ENCODE data around the gene PER3. TPM values are rescaled to one million over a fixed set of nuclear protein-coding genes. Genes with fewer than 3 reads are reported as not detected.

PER3 gene
- total RNA-seq, 1 experiment from 2014 or later: 9.0 TPM

DNA sequence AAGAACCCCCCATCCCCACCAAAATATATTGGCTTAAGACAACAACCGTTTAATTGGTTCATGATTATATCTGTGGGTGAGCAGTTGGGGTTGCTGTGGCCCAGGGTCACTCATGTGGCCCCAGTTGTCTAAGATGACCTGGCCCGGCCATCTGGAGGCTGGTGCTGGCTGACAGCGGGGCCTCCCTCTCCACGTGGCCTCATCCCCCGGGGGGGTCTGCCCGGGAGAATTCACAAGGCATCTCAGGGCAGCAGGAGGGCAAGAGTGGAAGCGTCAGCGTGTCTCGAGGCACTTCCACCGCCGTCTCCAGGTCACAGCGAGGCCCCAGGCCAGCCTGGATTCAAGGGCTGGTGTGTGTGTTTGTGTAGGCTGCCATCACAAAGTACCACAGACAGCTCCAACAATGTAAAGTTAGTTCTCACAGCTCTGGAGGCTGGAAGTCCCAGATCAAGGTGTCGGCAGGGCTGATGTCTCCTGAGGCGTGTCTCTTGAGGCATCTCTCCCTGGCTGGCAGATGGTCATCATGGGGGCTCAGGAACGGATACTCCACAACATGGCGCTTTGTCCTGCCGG, 79.8 kb downstream of the PER3 start:
- Histone ChIP-seq H3K56ac (ENCODE audit: insufficient read length, low read depth, low read length) (no peak overlapping the region), H3K23ac (ENCODE audit: insufficient read length, low read depth, low read length) (no peak overlapping the region), H3K27ac (ENCODE audit: insufficient read length, low read depth, low read length) (no peak overlapping the region), H3K9me3 (ENCODE audit: control insufficient read depth, low read depth, low read length) (no peaks in the 10 kb centered on the region), H3K4me1 (ENCODE audit: insufficient read depth, low read length) (no peaks in the 10 kb centered on the region), H3T11ph (ENCODE audit: low read length) (no peak overlapping the region), H2BK5ac (ENCODE audit: insufficient read length, low read length) (no peak overlapping the region), H4K20me1 (ENCODE audit: control insufficient read depth, insufficient read depth, insufficient read length) (no peaks in the 10 kb centered on the region), H2BK12ac (ENCODE audit: insufficient read length, low read depth, low read length) (no peak overlapping the region), H2AK5ac (ENCODE audit: insufficient read length, low read length) (no peak overlapping the region), H2BK20ac (ENCODE audit: low read depth, low read length, poor library complexity, severe bottlenecking) (no peak overlapping the region), H3K27me3 (ENCODE audit: insufficient read depth, low read length) (no peaks in the 10 kb centered on the region), H3K79me2 (ENCODE audit: insufficient read depth, low read length) (no peaks in the 10 kb centered on the region), H3K18ac (ENCODE audit: insufficient read length, low read depth, low read length) (no peak overlapping the region), H3K79me1 (ENCODE audit: insufficient read depth, low read depth, low read length, poor library complexity, severe bottlenecking) (no peaks in the 10 kb centered on the region), H4K5ac (ENCODE audit: insufficient read length, low read depth, low read length) (no peak overlapping the region), H4K91ac (ENCODE audit: insufficient read length, low read depth, low read length) (no peak overlapping the region), H3K9ac (ENCODE audit: extremely low read depth, insufficient read length, low read length) (no peak overlapping the region), H3K4me2 (ENCODE audit: insufficient read depth, insufficient read length, low read length) (no peak overlapping the region), H3K23me2 (ENCODE audit: insufficient read length, low read depth, low read length, poor library complexity, severe bottlenecking) (no peaks in the 10 kb centered on the region), H2BK15ac (ENCODE audit: low read depth, low read length) (no peak overlapping the region), H3K4ac (ENCODE audit: low read depth, low read length) (no peak overlapping the region), H3K14ac (ENCODE audit: insufficient read depth, low read length) (no peak overlapping the region), H4K8ac (replicated peaks; ENCODE audit: insufficient read length, low read depth, low read length) (no peak overlapping the region), H2AFZ (ENCODE audit: low read length) (no peak overlapping the region), H2BK120ac (ENCODE audit: low read depth, low read length, poor library complexity, severe bottlenecking) (no peak overlapping the region)
- TF ChIP-seq, protein P1, sequence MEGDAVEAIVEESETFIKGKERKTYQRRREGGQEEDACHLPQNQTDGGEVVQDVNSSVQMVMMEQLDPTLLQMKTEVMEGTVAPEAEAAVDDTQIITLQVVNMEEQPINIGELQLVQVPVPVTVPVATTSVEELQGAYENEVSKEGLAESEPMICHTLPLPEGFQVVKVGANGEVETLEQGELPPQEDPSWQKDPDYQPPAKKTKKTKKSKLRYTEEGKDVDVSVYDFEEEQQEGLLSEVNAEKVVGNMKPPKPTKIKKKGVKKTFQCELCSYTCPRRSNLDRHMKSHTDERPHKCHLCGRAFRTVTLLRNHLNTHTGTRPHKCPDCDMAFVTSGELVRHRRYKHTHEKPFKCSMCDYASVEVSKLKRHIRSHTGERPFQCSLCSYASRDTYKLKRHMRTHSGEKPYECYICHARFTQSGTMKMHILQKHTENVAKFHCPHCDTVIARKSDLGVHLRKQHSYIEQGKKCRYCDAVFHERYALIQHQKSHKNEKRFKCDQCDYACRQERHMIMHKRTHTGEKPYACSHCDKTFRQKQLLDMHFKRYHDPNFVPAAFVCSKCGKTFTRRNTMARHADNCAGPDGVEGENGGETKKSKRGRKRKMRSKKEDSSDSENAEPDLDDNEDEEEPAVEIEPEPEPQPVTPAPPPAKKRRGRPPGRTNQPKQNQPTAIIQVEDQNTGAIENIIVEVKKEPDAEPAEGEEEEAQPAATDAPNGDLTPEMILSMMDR (conservative IDR thresholded peaks at IDR 0.05): no peak
- Mint-ChIP-seq H3K27me3 (ENCODE audit: low read depth) (peaks cover 1% of the 10 kb centered on the region; the same call in 1 of the 2 replicates), H3K27ac (no peak overlapping the region), H3K4me1 (no peaks in the 10 kb centered on the region; a peak in 1 of 4 replicates), H3K36me3 (ENCODE audit: insufficient read depth in 1 of 3, low read depth in 3 of 3) (no peaks in the 10 kb centered on the region; a peak in 1 of 7 replicates), H3K4me3 (no peak overlapping the region), H3K9me3 (no peaks in the 10 kb centered on the region)
- no CpG with 5 or more reads among the region's 17 CpGs for WGBS (ENCODE audit: extremely low coverage, insufficient read length, low lambda C conversion rate)
- DNase-seq: no peak

Data from H9 (cell line).